HepG2 (cell line): ENCODE results near the gene KRT76. TPM values are rescaled to one million over a fixed set of nuclear protein-coding genes. Genes with fewer than 3 reads are reported as not detected.

Source experiments
- ATAC-seq: fragments of 200-7000 bp; cut with Tn5 transposase; 3 replicates; pipeline ENCODE4 v1.9.1; 2020; ENCODE audit warnings: mild to moderate bottlenecking, moderate library complexity
- BruUV-seq: library from RNA; stranded (reverse); fragments of 400-500 nt; replicated peaks from 2 replicates; lab custom pipeline; 2021; lab: Mats Ljungman, UMichigan
- CTCF ChIA-PET: fragments of 300-600 bp; formaldehyde crosslinking; extraction: SDS; loops from one replicate; lab custom pipeline; 2021; ENCODE audit warnings: low total read pairs, inconsistent platforms, low intra/inter-chr PET ratio; lab: Yijun Ruan, JAX
- POLR2A ChIA-PET: fragments of 350-600 bp; sonication (Branson Sonifier 250); formaldehyde crosslinking; loops from one replicate; lab custom pipeline; 2020; ENCODE audit warnings: antibody characterized with exemption, inconsistent platforms; lab: Yijun Ruan, JAX
- DNase-seq: peaks from one replicate; pipeline ENCODE4 v3.0.0-alpha.2; 2015; ENCODE audit warnings: low spot score
- FAIRE-seq: peaks from 3 replicates; lab custom pipeline; 2011; peaks lifted over from hg19 to GRCh38; lab: Jason Lieb, UNC
- H2AFZ ChIP-seq: one replicate; pipeline ENCODE4 v1.6.1; 2011; ENCODE audit warnings: low read length, inconsistent platforms
- H3K27ac ChIP-seq: fragments of 300-600 bp; 3 replicates; pipeline ENCODE4 v1.8.0; 2011; ENCODE audit warnings: mixed run types, mild to moderate bottlenecking, mixed read lengths, low read length, inconsistent platforms; ENCODE audit not compliant: insufficient read depth; ENCODE audit errors: extremely low read length
- H3K27me3 ChIP-seq, 2 experiments: fragments of 200-600 bp in 1 of 2; 2 replicates in 1 of 2; 3 replicates in 1 of 2; pipeline versions ENCODE4 v1.6.0 to v1.8.0; 2011; ENCODE audit warnings: low read length in 2 of 2, mild to moderate bottlenecking in 2 of 2, moderate library complexity in 2 of 2, inconsistent platforms in 1 of 2; ENCODE audit not compliant: insufficient read depth in 2 of 2, control insufficient read depth in 1 of 2
- H3K36me3 ChIP-seq, 2 experiments: fragments of 200-600 bp in 1 of 2; replicated peaks in 1 of 2; 2 replicates in 1 of 2; 3 replicates in 1 of 2; pipeline versions ENCODE4 v1.5.1 to v1.8.0; 2011; ENCODE audit warnings: low read length in 2 of 2, inconsistent platforms in 1 of 2; ENCODE audit not compliant: insufficient read depth in 2 of 2, control insufficient read depth in 1 of 2
- H3K4me1 ChIP-seq: 2 replicates; pipeline ENCODE4 v1.5.1; 2012; ENCODE audit warnings: low read length, inconsistent platforms; ENCODE audit not compliant: insufficient read depth
- H3K4me2 ChIP-seq: 2 replicates; pipeline ENCODE4 v1.6.0; 2011; ENCODE audit warnings: low read depth, low read length, inconsistent platforms
- H3K4me3 ChIP-seq, 3 experiments: fragments of 200-600 bp in 1 of 3; sonication (generic), shearing (Covaris generic) in 1 of 3; replicated peaks in 1 of 3; 2 replicates each; pipeline ENCODE4 v1.5.1; 2011 to 2016; ENCODE audit warnings: low read length in 3 of 3, inconsistent platforms in 2 of 3, low read depth in 2 of 3, mild to moderate bottlenecking in 2 of 3, control low read depth in 1 of 3, mixed read lengths in 1 of 3; ENCODE audit not compliant: insufficient read depth in 1 of 3
- H3K79me2 ChIP-seq: one replicate; pipeline ENCODE4 v1.6.1; 2011; ENCODE audit warnings: low read length, inconsistent platforms; ENCODE audit not compliant: insufficient read depth
- H3K9ac ChIP-seq: 2 replicates; pipeline ENCODE4 v1.6.0; 2011; ENCODE audit warnings: mild to moderate bottlenecking, low read depth, low read length, inconsistent platforms; ENCODE audit not compliant: insufficient read depth
- H3K9me3 ChIP-seq: 2 replicates; pipeline ENCODE4 v1.5.1; 2012; ENCODE audit warnings: mild to moderate bottlenecking, low read length
- H4K20me1 ChIP-seq: 2 replicates; pipeline ENCODE4 v1.6.0; 2011; ENCODE audit warnings: inconsistent platforms, mild to moderate bottlenecking, low read length, moderate library complexity; ENCODE audit not compliant: insufficient read depth
- ATRX ChIP-seq: sonication (generic); formaldehyde crosslinking; IDR thresholded peaks from 2 replicates; pipeline ENCODE4 v1.4.0; 2020; ENCODE audit warnings: missing genetic modification reagents, borderline replicate concordance
- HDAC2 ChIP-seq: sonication (generic); formaldehyde crosslinking; IDR thresholded peaks from 2 replicates; pipeline ENCODE4 v1.4.0; 2020; ENCODE audit warnings: missing genetic modification reagents
- MBD4 ChIP-seq: IDR thresholded peaks from 2 replicates; pipeline ENCODE4 v1.6.1; 2012; ENCODE audit warnings: low read length, inconsistent platforms, borderline replicate concordance
- MZF1 ChIP-seq: sonication (generic); formaldehyde crosslinking; IDR thresholded peaks from 2 replicates; pipeline ENCODE4 v1.8.1; 2023; ENCODE audit warnings: mild to moderate bottlenecking, missing genetic modification reagents, borderline replicate concordance
- NAIF1 ChIP-seq: sonication (generic); formaldehyde crosslinking; IDR thresholded peaks from 2 replicates; pipeline ENCODE4 v1.5.0; 2020; ENCODE audit warnings: mild to moderate bottlenecking, missing genetic modification reagents, borderline replicate concordance
- ONECUT2 ChIP-seq: sonication (generic); formaldehyde crosslinking; IDR thresholded peaks from 2 replicates; pipeline ENCODE4 v1.4.0; 2020; ENCODE audit warnings: missing genetic modification reagents
- RCOR2 ChIP-seq: IDR thresholded peaks from 2 replicates; pipeline ENCODE4 v1.6.1; 2016; ENCODE audit warnings: missing biosample characterization, missing genetic modification reagents
- ZNF589 ChIP-seq: sonication (generic); formaldehyde crosslinking; conservative IDR thresholded peaks from 2 replicates; pipeline ENCODE4 v1.8.0; 2022; ENCODE audit warnings: mild to moderate bottlenecking, moderate library complexity, missing genetic modification reagents
- ZNF629 ChIP-seq: sonication (generic); formaldehyde crosslinking; conservative IDR thresholded peaks from 2 replicates; pipeline ENCODE4 v1.5.0; 2020; ENCODE audit warnings: missing genetic modification reagents
- WGBS: methylation state at CpG from one replicate; pipeline ENCODE4 v1.1.6; 2017; ENCODE audit warnings: low lambda C conversion rate; 5-methylcytosine and 5-hydroxymethylcytosine counted together
- in situ Hi-C: cut with HindIII; loops from 2 replicates; pipeline ENCODE4 v1.10.0; 2017; ENCODE audit warnings: low pct_unique_long_range_greater_than_20kb; ENCODE audit not compliant: extremely low pct_ligation_motif_present
- intact Hi-C: fragments of 100-400 bp; cut with micrococcal nuclease; formaldehyde crosslinking; loops from one replicate; pipeline ENCODE4 v1.10.0; 2022; ENCODE audit not compliant: unreplicated experiment
- polyA plus RNA-seq, 8 experiments: library from polyadenylated mRNA; depleted of rRNA in 3 of 8; stranded (reverse) in 7 of 8; unstranded in 1 of 8; fragments of >200 nt; fragmentation: Illumina TruSeq in 4 of 8; extraction: Trizol in 4 of 8; gene quantifications; 2 replicates each; pipeline versions ENCODE4 v1.2.1 to v1.2.3, GENCODE V29; 2011 to 2016; ENCODE audit warnings: low read depth in 4 of 8, missing spikeins in 1 of 8, mixed read lengths in 1 of 8; ENCODE audit not compliant: insufficient read depth in 1 of 8
- total RNA-seq, 5 experiments: library from RNA; depleted of rRNA; stranded (reverse); fragments of >200 nt; fragmentation: Illumina TruSeq; extraction: Trizol; gene quantifications; 2 replicates each; pipeline ENCODE4 v1.2.3, GENCODE V29; 2016; ENCODE audit warnings: low read depth in 1 of 5
- TF ChIP-seq, protein P1 (sequence below): IDR thresholded peaks from 2 replicates; pipeline ENCODE4 v1.6.1; 2018; ENCODE audit warnings: missing genetic modification reagents, mild to moderate bottlenecking, missing compliant biosample characterization
- TF ChIP-seq, protein P2 (sequence below), 2 experiments: sonication (generic) in 1 of 2; formaldehyde crosslinking in 1 of 2; IDR thresholded peaks; 2 replicates each; pipeline versions ENCODE4 v1.4.0 to v1.6.1; 2018 to 2020; ENCODE audit warnings: missing genetic modification reagents in 2 of 2, borderline replicate concordance in 1 of 2, low read depth in 1 of 2, mild to moderate bottlenecking in 1 of 2, missing biosample characterization in 1 of 2

KRT76 gene
- total and polyA plus RNA-seq, 2 of the 13 experiments (the other 11 are each of a cell fraction or from before 2014, with no cell fraction given): not detected

DNA sequence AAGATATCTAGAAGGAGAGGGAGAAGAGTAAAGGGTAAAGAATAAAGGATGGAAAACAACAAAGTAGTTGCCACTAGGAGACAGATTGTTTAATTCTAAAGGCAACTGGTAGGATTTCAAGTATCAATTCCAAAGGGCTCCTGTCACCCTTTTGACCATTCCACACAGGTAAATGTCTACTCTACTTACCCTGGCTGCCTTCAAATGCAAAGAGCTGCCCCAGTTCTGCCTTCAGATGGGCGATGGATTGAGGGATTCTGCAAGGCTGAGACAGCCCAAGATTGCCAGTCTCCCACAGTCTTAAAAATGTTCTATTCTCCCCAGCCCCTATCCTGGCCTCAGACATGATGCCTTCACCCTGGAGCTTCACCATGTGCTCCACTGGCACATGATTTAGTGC lies 11.4 kb downstream of the KRT76 start:
- intact Hi-C loops: no loop called here
- Histone ChIP-seq H3K79me2 (no peaks in the 10 kb centered on the region), H3K9ac (no peak overlapping the region), H3K27me3 (no peaks in the 10 kb centered on the region), H3K9me3 (no peaks in the 10 kb centered on the region; the same call in 1 of the 2 replicates), H3K4me1 (no peaks in the 10 kb centered on the region), H3K4me3 (no peak overlapping the region)
- ChIA-PET POLR2A (no interaction called here), CTCF (no interaction called here)
- ATAC-seq (no peak), DNase-seq (no peak)
- no TSS peak for BruUV-seq
- TF ChIP-seq ZNF629 (CRISPR knock-in tag) (no peak), NAIF1 (CRISPR knock-in tag) (no peak), HDAC2 (no peak), ZNF589 (CRISPR knock-in tag) (no peak), RCOR2 (CRISPR knock-in tag) (no peak), MBD4 (no peak), MZF1 (CRISPR knock-in tag) (no peak), ONECUT2 (CRISPR knock-in tag) (no peak), ATRX (CRISPR knock-in tag) (no peak)
- TF ChIP-seq, protein P1, sequence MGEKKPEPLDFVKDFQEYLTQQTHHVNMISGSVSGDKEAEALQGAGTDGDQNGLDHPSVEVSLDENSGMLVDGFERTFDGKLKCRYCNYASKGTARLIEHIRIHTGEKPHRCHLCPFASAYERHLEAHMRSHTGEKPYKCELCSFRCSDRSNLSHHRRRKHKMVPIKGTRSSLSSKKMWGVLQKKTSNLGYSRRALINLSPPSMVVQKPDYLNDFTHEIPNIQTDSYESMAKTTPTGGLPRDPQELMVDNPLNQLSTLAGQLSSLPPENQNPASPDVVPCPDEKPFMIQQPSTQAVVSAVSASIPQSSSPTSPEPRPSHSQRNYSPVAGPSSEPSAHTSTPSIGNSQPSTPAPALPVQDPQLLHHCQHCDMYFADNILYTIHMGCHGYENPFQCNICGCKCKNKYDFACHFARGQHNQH: no peak
- TF ChIP-seq, protein P2, sequence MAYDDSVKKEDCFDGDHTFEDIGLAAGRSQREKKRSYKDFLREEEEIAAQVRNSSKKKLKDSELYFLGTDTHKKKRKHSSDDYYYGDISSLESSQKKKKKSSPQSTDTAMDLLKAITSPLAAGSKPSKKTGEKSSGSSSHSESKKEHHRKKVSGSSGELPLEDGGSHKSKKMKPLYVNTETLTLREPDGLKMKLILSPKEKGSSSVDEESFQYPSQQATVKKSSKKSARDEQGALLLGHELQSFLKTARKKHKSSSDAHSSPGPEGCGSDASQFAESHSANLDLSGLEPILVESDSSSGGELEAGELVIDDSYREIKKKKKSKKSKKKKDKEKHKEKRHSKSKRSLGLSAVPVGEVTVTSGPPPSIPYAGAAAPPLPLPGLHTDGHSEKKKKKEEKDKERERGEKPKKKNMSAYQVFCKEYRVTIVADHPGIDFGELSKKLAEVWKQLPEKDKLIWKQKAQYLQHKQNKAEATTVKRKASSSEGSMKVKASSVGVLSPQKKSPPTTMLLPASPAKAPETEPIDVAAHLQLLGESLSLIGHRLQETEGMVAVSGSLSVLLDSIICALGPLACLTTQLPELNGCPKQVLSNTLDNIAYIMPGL (CRISPR knock-in tag; IDR thresholded peaks at IDR 0.05; ENCODE audit: borderline replicate concordance in 1 of 2, low read depth in 1 of 2): no peak
- TF ChIP-seq, all 625 proteins: peak for 0
- no peaks in the 10 kb centered on the region for H4K20me1 ChIP-seq
- H3K4me2 ChIP-seq: no peak overlapping the region
- in situ Hi-C loops: no loop called here
- no peak overlapping the region for H2AFZ ChIP-seq
- no peaks in the 10 kb centered on the region for H3K36me3 ChIP-seq
- WGBS: 0% methylated on average over 1 of the region's 1 CpG
- H3K27ac ChIP-seq: no peak overlapping the region
- FAIRE-seq: no peak
